ENCODE measurements around the gene IL12RB1.
A peak's percentile ranks its signal among the peaks of the same experiment; 100 is the strongest.

The IL12RB1 gene

DNA sequence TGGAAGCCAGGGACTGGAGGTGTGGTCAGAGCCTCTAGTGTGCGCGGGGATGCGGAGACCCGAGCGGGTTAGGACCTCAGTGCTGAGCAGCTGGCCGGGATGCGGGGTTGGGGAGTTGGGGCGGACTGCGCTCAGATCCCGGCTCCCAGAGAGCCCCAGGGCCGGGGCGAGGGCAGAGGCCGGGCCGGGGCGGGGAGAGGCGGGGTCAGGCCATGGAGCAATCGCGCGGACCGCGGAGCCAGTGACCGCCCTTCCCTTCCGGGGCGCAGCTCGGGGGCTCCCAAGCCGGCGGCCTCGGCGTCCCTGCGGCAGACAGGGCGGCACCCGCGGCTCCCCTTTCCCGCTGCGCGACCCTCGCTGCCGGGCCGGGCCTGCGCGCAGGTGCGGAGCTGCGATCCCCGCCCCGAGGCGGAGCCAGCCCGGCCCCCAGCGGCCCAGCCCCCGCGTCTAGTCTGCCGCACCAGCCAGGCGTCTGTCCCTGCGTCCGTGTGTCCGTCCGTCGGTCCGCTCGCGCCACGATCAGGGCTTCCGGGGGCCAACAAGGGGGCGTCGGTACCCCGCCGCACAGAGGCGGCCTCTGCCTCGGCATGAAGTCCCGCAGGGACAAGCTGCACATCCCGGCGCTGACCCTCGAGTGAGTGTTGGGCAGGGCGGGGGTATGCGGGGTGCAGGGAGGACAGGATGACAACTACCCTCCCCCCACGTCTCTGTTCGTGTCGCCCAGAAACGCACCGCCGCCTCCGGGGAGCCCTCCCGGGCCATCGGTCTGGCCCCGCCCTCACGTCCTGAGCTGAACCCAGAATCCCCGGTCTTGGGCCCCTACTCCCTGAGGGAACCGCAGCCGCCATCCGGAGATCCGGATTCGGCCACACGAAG is 23.2 kb upstream of the IL12RB1 start:
- peak overlapping the region; percentile 87 for H3K4me3 ChIP-seq (ENCODE audit: low read length)
- H3K9me2 ChIP-seq (replicated peaks; ENCODE audit: control insufficient read depth, low read length): no peaks in the 10 kb centered on the region
- no peaks in the 10 kb centered on the region for H4K20me1 ChIP-seq (ENCODE audit: control insufficient read depth, insufficient read depth, low read depth, low read length)
- peaks cover 25% of the 10 kb centered on the region for H3F3A ChIP-seq (ENCODE audit: control insufficient read depth, insufficient read depth)
- TF ChIP-seq, protein P1, sequence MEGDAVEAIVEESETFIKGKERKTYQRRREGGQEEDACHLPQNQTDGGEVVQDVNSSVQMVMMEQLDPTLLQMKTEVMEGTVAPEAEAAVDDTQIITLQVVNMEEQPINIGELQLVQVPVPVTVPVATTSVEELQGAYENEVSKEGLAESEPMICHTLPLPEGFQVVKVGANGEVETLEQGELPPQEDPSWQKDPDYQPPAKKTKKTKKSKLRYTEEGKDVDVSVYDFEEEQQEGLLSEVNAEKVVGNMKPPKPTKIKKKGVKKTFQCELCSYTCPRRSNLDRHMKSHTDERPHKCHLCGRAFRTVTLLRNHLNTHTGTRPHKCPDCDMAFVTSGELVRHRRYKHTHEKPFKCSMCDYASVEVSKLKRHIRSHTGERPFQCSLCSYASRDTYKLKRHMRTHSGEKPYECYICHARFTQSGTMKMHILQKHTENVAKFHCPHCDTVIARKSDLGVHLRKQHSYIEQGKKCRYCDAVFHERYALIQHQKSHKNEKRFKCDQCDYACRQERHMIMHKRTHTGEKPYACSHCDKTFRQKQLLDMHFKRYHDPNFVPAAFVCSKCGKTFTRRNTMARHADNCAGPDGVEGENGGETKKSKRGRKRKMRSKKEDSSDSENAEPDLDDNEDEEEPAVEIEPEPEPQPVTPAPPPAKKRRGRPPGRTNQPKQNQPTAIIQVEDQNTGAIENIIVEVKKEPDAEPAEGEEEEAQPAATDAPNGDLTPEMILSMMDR (IDR thresholded peaks at IDR 0.05; ENCODE audit: low read depth, low read length, poor library complexity, severe bottlenecking): no peak
- TF ChIP-seq EZH2phosphoT487 (IDR thresholded peaks at IDR 0.05; ENCODE audit: borderline replicate concordance, low read length): no peak
- no peaks in the 10 kb centered on the region for H3K27me3 ChIP-seq (ENCODE audit: control insufficient read depth, low read length)
- H3K9me3 ChIP-seq (ENCODE audit: control insufficient read depth, insufficient read depth, low read length): no peaks in the 10 kb centered on the region
- H3K27ac ChIP-seq (ENCODE audit: low read depth, low read length): 0 out of 2 replicates have a peak overlapping the region, but pooled peaks have one; percentile 50
- H3K4me1 ChIP-seq (ENCODE audit: control insufficient read depth, low read length): peaks cover 61% of the 10 kb centered on the region
- peak overlapping the region; percentile 99 for H3K4me2 ChIP-seq (ENCODE audit: low read length)
- H3K79me2 ChIP-seq (ENCODE audit: control insufficient read depth, low read length): no peaks in the 10 kb centered on the region
- peaks cover 16% of the 10 kb centered on the region for H3K36me3 ChIP-seq (ENCODE audit: control insufficient read depth, low read length)

- Histone ChIP-seq H3K4me1 (ENCODE audit: control insufficient read depth, low read length) (peaks cover 68% of the 10 kb centered on the region), H3F3A (ENCODE audit: control insufficient read depth, insufficient read depth) (peaks cover 25% of the 10 kb centered on the region), H4K20me1 (ENCODE audit: control insufficient read depth, insufficient read depth, low read depth, low read length) (no peaks in the 10 kb centered on the region), H3K27me3 (ENCODE audit: control insufficient read depth, low read length) (no peaks in the 10 kb centered on the region), H3K4me3 (ENCODE audit: low read length) (peak overlapping the region; percentile 87), H3K27ac (ENCODE audit: low read depth, low read length) (peak overlapping the region; percentile 50; the same call in 1 of the 2 replicates), H3K4me2 (ENCODE audit: low read length) (peak overlapping the region; percentile 99), H3K9me2 (replicated peaks; ENCODE audit: control insufficient read depth, low read length) (no peaks in the 10 kb centered on the region), H3K9me3 (ENCODE audit: control insufficient read depth, insufficient read depth, low read length) (no peaks in the 10 kb centered on the region), H3K79me2 (ENCODE audit: control insufficient read depth, low read length) (no peaks in the 10 kb centered on the region), H3K36me3 (ENCODE audit: control insufficient read depth, low read length) (peaks cover 16% of the 10 kb centered on the region)
- TF ChIP-seq EZH2phosphoT487 (IDR thresholded peaks at IDR 0.05; ENCODE audit: borderline replicate concordance, low read length): no peak
- TF ChIP-seq, protein P1 (IDR thresholded peaks at IDR 0.05; ENCODE audit: low read depth, low read length, poor library complexity, severe bottlenecking): no peak
Measured at GRCh38 chr19:18109341-18109732, 22.6 kb upstream of the IL12RB1 start.

GRCh38 chr19:18108897-18109296 is 22.2 kb upstream of the IL12RB1 start:
- Histone ChIP-seq H3K36me3 (ENCODE audit: control insufficient read depth, low read length) (peaks cover 15% of the 10 kb centered on the region), H4K20me1 (ENCODE audit: control insufficient read depth, insufficient read depth, low read depth, low read length) (no peaks in the 10 kb centered on the region), H3K27ac (ENCODE audit: low read depth, low read length) (peak overlapping the region; percentile 50), H3K4me3 (ENCODE audit: low read length) (peak overlapping the region; percentile 87), H3K9me2 (replicated peaks; ENCODE audit: control insufficient read depth, low read length) (no peaks in the 10 kb centered on the region), H3K79me2 (ENCODE audit: control insufficient read depth, low read length) (no peaks in the 10 kb centered on the region), H3F3A (ENCODE audit: control insufficient read depth, insufficient read depth) (peaks cover 25% of the 10 kb centered on the region), H3K4me2 (ENCODE audit: low read length) (peak overlapping the region; percentile 99), H3K4me1 (ENCODE audit: control insufficient read depth, low read length) (peaks cover 72% of the 10 kb centered on the region), H3K27me3 (ENCODE audit: control insufficient read depth, low read length) (no peaks in the 10 kb centered on the region), H3K9me3 (ENCODE audit: control insufficient read depth, insufficient read depth, low read length) (no peaks in the 10 kb centered on the region)
- TF ChIP-seq EZH2phosphoT487 (IDR thresholded peaks at IDR 0.05; ENCODE audit: borderline replicate concordance, low read length): no peak
- TF ChIP-seq, protein P1 (IDR thresholded peaks at IDR 0.05; ENCODE audit: low read depth, low read length, poor library complexity, severe bottlenecking): no peak
